Measurements from ENCODE around the gene AFM. TPM values are rescaled to one million over a fixed set of nuclear protein-coding genes. Genes with fewer than 3 reads are reported as not detected.

AFM gene
- total and polyA plus RNA-seq, 10 of the 15 experiments (the other 5 are each of a cell fraction or from before 2014, with no cell fraction given) = not detected

DNA sequence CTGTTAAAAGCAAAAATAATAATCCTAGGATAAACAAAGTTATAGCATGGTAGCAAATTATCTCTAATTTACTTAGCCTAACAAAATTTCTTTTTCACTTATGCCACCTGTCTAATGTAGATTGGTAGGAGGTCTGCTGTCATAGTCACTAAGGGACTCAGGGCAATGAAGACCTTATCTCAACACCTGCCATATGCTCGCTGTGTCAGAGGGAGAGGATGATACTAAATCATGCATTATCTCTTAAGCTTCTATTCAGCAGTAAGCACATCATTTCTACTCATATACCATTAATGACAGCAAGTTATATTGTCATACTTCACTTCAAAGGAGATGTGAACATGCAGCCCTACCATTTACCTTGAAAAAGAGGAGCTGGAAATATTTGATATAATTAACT lies 44.1 kb downstream of the AFM start:
- no peaks in the 10 kb centered on the region for H3K36me3 ChIP-seq (ENCODE audit: control insufficient read depth in 2 of 2, insufficient read depth in 2 of 2, low read length in 1 of 2)
- CTCF ChIA-PET = interaction anchor here (1.3 to 1.6 kb wide), 4 partner anchors 8 to 50 kb away, joined by 3 to 4 read pairs (median 3); no protein-coding TSS in a partner anchor
- TF ChIP-seq EED (IDR thresholded peaks at IDR 0.05; ENCODE audit: low read depth) (no peak), NFYA (IDR thresholded peaks at IDR 0.05; ENCODE audit: borderline replicate concordance, low read depth, low read length) (no peak), KDM1A (IDR thresholded peaks at IDR 0.05; ENCODE audit: borderline replicate concordance) (no peak), SUPT20H (IDR thresholded peaks at IDR 0.05; ENCODE audit: borderline replicate concordance, control insufficient read depth, low read depth, low read length) (no peak), SMAD5 (IDR thresholded peaks at IDR 0.05; ENCODE audit: low read depth) (no peak), CHD2 (IDR thresholded peaks at IDR 0.05; ENCODE audit: borderline replicate concordance, low read depth, low read length) (no peak)
- TF ChIP-seq, protein P1, sequence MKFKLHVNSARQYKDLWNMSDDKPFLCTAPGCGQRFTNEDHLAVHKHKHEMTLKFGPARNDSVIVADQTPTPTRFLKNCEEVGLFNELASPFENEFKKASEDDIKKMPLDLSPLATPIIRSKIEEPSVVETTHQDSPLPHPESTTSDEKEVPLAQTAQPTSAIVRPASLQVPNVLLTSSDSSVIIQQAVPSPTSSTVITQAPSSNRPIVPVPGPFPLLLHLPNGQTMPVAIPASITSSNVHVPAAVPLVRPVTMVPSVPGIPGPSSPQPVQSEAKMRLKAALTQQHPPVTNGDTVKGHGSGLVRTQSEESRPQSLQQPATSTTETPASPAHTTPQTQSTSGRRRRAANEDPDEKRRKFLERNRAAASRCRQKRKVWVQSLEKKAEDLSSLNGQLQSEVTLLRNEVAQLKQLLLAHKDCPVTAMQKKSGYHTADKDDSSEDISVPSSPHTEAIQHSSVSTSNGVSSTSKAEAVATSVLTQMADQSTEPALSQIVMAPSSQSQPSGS (IDR thresholded peaks at IDR 0.05; ENCODE audit: low read length) = no peak
- TF ChIP-seq, protein P2, sequence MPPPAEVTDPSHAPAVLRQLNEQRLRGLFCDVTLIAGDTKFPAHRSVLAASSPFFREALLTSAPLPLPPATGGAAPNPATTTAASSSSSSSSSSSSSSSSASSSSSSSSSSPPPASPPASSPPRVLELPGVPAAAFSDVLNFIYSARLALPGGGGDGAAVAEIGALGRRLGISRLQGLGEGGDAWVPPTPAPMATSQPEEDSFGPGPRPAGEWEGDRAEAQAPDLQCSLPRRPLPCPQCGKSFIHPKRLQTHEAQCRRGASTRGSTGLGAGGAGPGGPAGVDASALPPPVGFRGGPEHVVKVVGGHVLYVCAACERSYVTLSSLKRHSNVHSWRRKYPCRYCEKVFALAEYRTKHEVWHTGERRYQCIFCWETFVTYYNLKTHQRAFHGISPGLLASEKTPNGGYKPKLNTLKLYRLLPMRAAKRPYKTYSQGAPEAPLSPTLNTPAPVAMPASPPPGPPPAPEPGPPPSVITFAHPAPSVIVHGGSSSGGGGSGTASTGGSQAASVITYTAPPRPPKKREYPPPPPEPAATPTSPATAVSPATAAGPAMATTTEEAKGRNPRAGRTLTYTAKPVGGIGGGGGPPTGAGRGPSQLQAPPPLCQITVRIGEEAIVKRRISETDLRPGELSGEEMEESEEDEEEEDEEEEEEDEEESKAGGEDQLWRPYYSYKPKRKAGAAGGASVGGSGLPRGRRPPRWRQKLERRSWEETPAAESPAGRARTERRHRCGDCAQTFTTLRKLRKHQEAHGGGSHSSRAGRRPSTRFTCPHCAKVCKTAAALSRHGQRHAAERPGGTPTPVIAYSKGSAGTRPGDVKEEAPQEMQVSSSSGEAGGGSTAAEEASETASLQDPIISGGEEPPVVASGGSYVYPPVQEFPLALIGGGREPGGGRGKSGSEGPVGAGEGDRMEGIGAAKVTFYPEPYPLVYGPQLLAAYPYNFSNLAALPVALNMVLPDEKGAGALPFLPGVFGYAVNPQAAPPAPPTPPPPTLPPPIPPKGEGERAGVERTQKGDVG (CRISPR knock-in tag; IDR thresholded peaks at IDR 0.05) = no peak
- TF ChIP-seq, protein P3, sequence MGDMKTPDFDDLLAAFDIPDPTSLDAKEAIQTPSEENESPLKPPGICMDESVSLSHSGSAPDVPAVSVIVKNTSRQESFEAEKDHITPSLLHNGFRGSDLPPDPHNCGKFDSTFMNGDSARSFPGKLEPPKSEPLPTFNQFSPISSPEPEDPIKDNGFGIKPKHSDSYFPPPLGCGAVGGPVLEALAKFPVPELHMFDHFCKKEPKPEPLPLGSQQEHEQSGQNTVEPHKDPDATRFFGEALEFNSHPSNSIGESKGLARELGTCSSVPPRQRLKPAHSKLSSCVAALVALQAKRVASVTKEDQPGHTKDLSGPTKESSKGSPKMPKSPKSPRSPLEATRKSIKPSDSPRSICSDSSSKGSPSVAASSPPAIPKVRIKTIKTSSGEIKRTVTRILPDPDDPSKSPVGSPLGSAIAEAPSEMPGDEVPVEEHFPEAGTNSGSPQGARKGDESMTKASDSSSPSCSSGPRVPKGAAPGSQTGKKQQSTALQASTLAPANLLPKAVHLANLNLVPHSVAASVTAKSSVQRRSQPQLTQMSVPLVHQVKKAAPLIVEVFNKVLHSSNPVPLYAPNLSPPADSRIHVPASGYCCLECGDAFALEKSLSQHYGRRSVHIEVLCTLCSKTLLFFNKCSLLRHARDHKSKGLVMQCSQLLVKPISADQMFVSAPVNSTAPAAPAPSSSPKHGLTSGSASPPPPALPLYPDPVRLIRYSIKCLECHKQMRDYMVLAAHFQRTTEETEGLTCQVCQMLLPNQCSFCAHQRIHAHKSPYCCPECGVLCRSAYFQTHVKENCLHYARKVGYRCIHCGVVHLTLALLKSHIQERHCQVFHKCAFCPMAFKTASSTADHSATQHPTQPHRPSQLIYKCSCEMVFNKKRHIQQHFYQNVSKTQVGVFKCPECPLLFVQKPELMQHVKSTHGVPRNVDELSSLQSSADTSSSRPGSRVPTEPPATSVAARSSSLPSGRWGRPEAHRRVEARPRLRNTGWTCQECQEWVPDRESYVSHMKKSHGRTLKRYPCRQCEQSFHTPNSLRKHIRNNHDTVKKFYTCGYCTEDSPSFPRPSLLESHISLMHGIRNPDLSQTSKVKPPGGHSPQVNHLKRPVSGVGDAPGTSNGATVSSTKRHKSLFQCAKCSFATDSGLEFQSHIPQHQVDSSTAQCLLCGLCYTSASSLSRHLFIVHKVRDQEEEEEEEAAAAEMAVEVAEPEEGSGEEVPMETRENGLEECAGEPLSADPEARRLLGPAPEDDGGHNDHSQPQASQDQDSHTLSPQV (IDR thresholded peaks at IDR 0.05) = no peak
- TF ChIP-seq, protein P4, sequence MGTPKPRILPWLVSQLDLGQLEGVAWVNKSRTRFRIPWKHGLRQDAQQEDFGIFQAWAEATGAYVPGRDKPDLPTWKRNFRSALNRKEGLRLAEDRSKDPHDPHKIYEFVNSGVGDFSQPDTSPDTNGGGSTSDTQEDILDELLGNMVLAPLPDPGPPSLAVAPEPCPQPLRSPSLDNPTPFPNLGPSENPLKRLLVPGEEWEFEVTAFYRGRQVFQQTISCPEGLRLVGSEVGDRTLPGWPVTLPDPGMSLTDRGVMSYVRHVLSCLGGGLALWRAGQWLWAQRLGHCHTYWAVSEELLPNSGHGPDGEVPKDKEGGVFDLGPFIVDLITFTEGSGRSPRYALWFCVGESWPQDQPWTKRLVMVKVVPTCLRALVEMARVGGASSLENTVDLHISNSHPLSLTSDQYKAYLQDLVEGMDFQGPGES (IDR thresholded peaks at IDR 0.05) = no peak
- 33% methylated on average over 1 of the region's 1 CpG for WGBS (ENCODE audit: insufficient coverage, insufficient replicate concordance, low lambda C conversion rate, missing lambda C conversion rate)
- H3K9me3 ChIP-seq (replicated peaks; ENCODE audit: control insufficient read depth, insufficient read depth, low read length) = no peaks in the 10 kb centered on the region
- RAD21 ChIA-PET (ENCODE audit: unreplicated experiment) = interaction anchor here (2.0 kb wide), 1 partner anchor 48 kb away, joined by 4 read pairs; no protein-coding TSS in a partner anchor
- no peak for FAIRE-seq
- no TSS peak for BruUV-seq (replicated peaks)
- intact Hi-C loops (cut with micrococcal nuclease; ENCODE audit: unreplicated experiment) = no loop called here
- no peak overlapping the region for H3K27ac ChIP-seq (ENCODE audit: control insufficient read depth, insufficient read depth)
- DNase-seq (ENCODE audit: low read depth, low spot score) = no peak
- no peaks in the 10 kb centered on the region for H4K20me1 ChIP-seq (ENCODE audit: control insufficient read depth, insufficient read depth)
- no peaks in the 10 kb centered on the region for H3K27me3 ChIP-seq (replicated peaks in 1 of 2; ENCODE audit: control insufficient read depth in 2 of 2, insufficient read depth in 2 of 2, low read length in 1 of 2)
- H3K9ac ChIP-seq (ENCODE audit: control insufficient read depth, insufficient read depth, low read length) = no peak overlapping the region
- no peak overlapping the region for H3K4me3 ChIP-seq
- POLR2A ChIA-PET = no interaction called here
- no peak for ATAC-seq
- SMC1A ChIA-PET (ENCODE audit: uncharacterized antibody, unreplicated experiment) = interaction anchor here (1.0 to 1.7 kb wide), 3 partner anchors 13 to 21 kb away, joined by 3 to 5 read pairs (median 5); no protein-coding TSS in a partner anchor
- H2AFZ ChIP-seq (ENCODE audit: control insufficient read depth, low read depth, low read length) = no peak overlapping the region
- no peaks in the 10 kb centered on the region; the same call in 1 of the 2 replicates for H3K4me1 ChIP-seq (ENCODE audit: control insufficient read depth, insufficient read depth, low read length)
- no peak overlapping the region for H3K4me2 ChIP-seq (ENCODE audit: control insufficient read depth, insufficient read depth)
- H3K79me2 ChIP-seq (ENCODE audit: control insufficient read depth, insufficient read depth, low read length) = no peaks in the 10 kb centered on the region
- in situ Hi-C loops (cut with MboI) = no loop called here
